ENCODE data around the gene GGPS1. TPM values are rescaled to one million over a fixed set of nuclear protein-coding genes. Genes with fewer than 3 reads are reported as not detected.
"Not testable (repeated sequence)": the region's sequence is repeated elsewhere in the genome, so short reads cannot be mapped to it uniquely, and the experiment has no call there.

GGPS1 gene
- total RNA-seq, 1 donor from 2014 or later = 24.6 TPM

DNA sequence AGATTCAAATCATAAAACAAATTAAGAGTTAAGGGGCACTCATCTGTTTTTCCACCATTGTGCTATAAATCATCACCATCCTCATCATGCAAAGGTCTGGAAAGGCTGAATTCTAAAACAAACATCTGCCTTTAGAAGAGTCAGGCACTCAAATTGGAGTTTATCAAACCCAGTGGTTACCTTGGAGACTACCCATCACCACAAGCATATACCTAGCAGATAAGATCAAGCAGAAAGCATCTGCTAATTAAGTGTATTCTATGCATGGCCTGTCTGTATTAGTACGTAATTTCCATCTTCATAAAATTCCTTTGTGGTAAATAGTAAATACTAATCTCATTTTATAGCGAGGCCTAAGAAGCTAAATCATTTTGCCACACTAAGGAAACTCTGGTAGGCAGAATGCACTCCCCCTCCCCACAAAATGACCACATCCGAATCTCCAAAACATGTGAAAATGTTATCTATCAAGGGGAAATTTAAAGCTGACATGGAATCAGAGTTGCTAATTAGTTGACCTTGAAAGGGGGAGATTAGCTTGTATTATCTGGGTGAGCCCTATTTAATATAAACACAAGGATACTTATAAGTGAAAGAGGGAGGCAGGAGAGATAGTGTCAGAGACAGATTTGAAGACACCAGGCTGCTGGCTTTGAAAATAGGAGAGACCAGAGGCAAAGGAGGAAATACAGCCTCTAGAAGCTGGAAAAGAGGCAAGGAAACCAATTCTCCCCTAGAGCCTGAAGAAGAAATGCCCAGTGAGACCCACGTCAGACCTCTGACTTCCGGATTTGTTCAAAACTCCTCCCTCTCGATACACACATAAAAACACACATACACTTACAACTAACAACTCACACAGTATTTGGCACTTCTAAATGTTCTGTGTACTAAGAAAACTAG lies 23.6 kb upstream of the GGPS1 start:
- no peak for DNase-seq (ENCODE audit: extremely low read depth, low read depth, low spot score)

DNA sequence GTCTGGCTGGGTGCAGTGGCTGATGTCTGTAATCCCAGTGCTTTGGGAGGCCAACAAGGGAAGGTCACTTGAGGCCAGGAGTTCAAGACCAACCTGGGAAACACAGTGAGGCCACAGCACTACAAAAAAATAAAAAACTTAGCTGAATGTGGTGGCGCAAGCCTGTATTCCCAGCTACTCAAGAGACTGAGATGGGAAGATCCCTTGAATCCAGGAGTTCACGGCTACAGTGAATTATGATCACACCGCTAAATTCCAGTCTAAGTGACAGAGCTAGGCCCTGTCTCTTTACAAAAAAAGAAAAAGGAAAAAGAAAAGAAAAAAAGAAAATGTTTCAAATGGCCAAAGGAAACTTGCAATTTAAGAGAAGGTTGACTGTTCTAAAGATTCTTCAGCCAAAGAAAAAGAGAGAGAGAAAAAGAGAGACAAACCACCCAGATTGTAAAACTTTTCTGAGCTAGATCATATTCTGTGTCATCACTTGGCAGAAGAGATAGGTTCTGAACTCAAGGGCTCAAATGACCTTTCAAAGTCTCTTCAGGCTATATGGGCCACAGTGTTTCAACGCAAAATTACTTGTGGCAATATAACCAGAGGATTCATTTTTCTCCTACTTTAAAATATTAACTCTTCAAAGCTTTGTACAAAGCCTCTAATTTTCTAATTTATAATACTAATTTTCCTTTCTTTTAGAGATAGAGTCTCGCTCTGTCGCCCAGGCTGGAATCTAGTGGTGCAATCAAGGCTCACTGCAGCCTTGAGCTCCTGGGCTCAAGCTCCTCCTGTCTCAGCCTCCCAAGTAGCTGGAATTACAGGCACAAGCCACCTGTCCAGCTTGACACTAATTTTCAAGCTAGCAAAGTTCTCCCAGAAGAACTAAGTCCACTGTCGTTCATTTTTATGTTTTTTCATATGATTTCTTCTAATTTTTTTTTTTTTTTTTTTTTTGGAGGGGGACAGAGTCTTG lies 20.9 kb upstream of the GGPS1 start:
- DNase-seq (ENCODE audit: extremely low read depth, low read depth, low spot score) = no peak

DNA sequence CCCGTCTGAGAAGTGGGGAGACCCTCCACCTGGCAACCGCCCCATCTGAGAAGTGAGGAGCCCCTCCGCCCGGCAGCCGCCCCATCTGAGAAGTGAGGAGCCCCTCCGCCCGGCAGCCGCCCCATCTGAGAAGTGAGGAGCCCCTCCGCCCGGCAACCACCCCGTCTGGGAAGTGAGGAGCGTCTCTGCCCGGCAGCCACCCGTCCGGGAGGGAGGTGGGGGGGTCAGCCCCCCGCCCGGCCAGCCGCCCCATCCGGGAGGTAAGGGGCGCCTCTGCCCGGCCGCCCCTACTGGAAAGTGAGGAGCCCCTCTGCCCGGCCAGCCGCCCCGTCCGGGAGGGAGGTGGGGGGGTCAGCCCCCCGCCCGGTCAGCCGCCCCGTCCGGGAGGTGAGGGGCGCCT lies 19.2 kb upstream of the GGPS1 start:
- DNase-seq (ENCODE audit: extremely low read depth, low read depth, low spot score) = not testable (repeated sequence)

DNA sequence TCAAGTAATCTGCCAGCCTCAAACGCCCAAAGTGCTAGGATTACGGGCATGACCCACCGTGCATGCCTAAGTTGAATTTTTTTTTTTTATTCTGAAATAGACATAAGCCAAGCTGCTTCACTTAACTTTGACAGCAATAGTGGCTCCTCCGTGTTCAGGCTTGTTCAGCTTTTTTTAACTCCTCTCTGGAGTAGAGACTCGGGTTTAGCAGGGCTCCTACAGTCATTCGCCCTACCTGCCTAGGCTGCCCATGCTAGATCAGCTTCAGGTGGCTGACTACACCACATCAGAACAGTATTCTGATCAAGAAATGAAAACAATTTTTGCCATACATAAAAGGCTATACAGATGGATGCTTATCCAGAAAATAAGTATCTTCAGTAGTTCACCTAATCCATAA lies 15.1 kb upstream of the GGPS1 start:
- DNase-seq (ENCODE audit: extremely low read depth, low read depth, low spot score) = no peak

DNA sequence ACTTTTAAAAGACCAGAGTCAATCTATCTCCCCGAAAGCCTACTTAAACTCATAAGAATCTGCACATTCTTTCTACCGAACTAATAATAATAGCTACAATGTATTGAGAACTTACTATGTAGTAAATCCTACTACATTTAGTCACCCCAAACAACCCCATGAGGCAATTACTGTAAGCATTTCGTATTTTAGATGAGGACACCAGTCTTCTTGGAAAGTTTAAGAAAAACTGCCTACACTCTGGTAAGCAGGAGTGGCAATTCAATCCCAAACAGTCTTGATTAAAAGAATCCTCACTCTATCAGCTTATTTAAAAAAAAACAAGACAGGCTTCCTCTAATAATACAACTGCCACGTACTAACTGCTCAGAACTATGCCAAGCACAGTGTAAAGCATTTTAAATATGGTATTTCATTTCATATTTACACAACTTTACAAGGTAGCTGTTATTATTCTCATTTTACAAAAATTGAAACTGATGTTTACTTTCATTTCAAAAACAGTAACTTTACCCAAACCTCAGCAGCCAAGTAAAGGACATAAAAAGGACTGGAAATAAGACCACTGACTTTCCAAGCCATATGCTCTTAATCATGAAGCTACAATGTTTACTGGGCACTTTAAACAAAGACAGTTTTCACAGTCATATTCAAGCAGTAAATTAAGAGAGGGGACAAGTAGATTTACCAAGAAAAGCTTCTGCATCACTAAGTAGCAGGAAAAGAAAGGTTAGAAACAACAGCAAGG lies 14.3 kb upstream of the GGPS1 start:
- DNase-seq (ENCODE audit: extremely low read depth, low read depth, low spot score) = no peak

DNA sequence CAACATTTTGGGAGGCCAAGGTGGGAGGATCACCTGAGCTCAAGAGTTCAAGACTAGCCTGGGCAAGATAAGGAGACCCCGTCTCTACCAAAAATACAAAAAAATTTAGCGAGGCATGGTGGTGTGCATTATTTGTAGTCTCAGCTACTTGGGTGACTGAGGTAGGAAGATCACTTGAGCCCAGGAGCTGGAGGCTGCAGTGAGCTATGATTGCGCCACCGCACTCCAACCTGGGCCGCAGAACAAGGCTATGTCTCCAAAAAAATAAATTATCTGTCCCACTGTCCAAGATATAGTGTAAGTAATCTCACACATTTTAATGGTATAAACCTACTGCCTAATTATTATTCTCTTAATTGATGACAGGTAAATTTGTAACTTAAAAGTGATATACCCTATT lies 13.2 kb upstream of the GGPS1 start:
- DNase-seq (ENCODE audit: extremely low read depth, low read depth, low spot score) = no peak

DNA sequence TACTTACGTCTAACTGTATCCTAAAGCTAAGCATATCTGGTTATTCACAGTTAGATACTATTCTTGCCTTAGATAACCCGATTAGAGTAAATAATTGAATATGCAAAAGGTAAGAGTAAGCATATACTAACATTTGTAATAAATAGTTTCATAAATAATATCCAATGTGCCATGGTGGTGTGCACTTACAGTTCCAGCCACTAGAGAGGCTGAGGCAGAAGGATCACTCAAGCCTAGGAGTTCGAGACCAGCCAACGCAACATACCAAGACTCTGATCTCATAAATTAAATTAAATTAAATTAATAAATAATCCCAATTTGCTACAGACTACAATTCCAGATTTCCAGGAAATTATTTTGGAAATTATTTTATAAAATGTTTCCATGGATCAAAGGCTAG lies 12.6 kb upstream of the GGPS1 start:
- no peak for DNase-seq (ENCODE audit: extremely low read depth, low read depth, low spot score)

DNA sequence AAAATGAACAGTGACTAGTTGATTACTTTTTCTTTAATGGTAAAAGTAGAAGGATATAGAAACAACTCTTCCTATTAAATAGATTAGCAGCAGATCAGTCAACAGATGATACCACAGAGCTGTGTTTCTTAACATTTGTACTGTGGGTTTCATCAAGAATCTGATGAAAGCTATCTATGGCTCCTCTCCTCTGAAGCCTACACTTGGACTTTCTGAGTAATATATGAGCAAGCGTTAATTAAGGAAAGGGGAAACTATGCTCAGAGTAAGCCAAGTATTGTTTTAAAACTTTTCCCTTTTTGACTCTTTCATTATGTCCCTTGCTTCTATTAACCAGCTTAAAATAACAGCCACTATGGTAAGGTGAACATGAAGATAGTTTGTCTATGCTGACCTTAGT lies 11.2 kb upstream of the GGPS1 start:
- no peak for DNase-seq (ENCODE audit: extremely low read depth, low read depth, low spot score)

DNA sequence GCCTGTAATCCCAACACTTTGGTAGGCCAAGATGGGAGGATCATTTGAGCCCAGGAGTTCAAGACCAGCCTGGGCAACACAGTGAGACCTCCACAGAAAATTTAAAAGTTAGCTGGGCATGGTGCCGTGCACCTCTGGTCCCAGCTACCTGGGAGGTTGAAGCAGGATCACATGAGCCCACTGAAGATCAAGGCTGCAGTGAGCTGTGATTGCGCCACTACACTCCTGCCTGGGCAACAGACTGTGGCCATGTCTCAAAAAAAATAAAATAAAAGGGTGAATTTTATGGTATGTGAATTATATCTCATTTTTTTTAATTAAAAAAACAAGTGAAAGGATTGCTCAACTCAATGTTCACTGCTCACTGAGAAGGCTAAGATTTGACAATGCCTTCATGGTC lies 9.1 kb upstream of the GGPS1 start:
- no peak for DNase-seq (ENCODE audit: extremely low read depth, low read depth, low spot score)

DNA sequence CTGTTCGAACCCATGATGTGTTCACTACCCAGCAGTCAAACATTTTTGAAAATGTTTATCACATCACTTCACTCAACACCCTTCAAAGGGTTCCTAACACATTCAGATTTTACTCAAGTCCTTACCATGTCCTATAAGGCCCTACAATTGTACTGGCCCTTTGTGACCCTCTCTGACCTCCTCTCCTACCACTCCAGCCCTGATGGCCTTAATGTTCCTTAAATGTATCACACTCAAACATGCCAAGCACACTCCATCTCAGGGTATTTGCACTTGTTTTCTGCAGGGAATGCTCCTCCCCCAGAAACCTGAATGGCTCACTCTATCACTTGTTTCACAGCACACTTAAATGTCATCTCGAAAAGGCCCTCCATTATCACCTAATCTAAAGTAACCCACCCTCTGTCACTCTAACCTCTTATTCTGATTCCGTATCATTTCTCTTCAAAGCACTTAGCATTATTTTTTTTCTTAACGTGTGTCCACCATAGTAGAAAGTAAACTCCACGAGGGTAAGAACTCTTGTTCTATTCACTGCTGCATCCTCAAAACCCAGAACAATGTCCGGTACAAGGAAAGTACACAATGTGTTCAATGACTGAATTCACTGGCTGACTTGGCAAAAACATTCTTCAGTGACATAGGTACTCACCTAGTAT lies 7.7 kb upstream of the GGPS1 start:
- DNase-seq (ENCODE audit: extremely low read depth, low read depth, low spot score) = no peak

DNA sequence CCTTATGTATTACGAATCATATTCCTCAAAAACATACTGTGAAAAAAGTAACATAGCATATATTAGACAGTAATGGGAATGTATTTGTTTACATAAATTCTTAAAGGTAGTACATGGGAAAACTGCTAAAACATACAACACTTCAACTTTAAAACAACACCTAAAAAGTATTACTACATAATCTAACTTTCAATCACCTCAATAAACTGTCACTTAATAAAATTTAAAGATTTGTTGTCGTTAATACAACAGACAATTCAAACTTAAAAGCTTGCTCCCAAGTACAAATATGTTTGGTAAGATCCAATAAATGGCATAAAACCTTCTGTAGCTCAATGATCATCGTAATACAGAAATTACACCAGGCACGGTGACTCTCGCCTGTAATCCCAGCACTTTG lies 4.1 kb upstream of the GGPS1 start:
- DNase-seq (ENCODE audit: extremely low read depth, low read depth, low spot score) = no peak

DNA sequence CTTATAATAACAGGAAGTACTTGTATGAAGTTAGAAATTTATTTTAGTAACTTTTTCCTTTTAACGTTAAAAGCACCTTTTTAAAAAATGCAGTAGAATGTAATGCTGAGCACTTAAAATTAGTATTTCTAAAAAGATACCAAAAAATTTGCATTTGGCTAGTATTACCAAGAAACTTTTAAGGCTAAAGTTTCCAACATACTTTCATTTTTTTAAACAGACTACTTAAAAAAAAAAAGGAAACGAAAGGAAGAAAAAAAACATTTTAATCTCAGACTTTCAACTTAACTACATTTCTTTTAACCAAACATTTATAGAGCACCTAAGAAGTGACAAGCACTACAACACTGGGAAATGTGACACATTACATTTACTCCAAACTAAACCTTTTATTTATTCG lies 3.2 kb upstream of the GGPS1 start:
- no peak for DNase-seq (ENCODE audit: extremely low read depth, low read depth, low spot score)

DNA sequence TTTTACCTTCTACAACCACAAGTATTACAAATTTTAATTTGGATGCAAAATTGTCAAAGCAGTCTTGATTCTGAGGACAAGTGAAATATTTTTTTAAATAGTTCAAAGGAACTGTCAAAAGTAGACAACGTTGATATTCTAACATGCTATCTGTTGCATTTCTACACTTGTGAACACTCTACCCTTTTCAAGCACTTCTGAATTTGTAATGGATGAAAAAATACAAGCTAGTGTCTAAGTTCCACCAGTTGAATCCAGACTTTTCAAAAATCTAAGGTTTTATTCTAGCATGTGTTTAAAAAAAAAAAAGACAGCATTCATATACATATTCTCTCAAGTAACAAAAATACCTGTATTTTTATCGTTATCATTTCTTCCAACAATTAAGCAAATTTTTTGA lies 2.5 kb upstream of the GGPS1 start:
- no peak for DNase-seq (ENCODE audit: extremely low read depth, low read depth, low spot score)

DNA sequence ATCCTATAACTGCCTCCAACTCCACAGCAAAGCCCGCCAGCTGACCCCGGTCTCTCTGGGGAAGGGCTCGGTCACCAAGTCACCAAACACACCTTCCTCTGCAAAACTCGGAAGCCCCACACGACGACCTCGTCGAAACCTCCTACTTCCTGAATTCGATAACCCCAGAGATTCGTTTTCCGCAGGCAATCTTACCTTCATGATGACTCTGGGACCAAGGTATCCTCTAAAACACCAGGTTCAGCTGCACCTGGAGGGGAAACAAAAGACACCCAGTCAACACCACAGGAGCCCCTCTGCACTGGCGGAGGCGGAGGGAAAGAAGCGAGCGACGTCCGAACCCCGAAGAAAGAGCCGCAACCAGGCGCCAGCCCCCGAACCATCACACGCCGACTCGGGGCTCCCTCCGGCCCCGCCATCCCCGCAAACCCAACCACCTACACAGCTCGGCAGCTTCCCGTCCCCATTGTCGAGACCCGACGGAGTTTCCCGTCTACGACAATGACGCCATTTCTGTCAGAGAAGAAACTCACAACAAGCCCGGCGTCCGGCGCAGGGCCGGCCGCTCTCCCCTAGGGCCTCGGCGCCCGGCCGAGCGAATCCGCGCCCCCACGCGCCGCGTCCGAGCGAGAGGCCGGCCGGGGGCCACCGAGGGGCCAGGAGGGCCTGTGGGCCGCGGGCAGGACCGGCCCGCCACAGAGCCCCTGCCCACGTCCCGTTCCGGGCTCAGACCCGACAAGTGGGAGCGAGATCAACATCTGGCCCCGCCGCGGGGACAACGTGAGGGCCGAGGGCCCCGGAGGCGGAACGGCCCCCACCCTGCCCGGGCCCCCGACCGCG lies 1.4 kb upstream of the GGPS1 start:
- DNase-seq (ENCODE audit: extremely low read depth, low read depth, low spot score) = no peak

DNA sequence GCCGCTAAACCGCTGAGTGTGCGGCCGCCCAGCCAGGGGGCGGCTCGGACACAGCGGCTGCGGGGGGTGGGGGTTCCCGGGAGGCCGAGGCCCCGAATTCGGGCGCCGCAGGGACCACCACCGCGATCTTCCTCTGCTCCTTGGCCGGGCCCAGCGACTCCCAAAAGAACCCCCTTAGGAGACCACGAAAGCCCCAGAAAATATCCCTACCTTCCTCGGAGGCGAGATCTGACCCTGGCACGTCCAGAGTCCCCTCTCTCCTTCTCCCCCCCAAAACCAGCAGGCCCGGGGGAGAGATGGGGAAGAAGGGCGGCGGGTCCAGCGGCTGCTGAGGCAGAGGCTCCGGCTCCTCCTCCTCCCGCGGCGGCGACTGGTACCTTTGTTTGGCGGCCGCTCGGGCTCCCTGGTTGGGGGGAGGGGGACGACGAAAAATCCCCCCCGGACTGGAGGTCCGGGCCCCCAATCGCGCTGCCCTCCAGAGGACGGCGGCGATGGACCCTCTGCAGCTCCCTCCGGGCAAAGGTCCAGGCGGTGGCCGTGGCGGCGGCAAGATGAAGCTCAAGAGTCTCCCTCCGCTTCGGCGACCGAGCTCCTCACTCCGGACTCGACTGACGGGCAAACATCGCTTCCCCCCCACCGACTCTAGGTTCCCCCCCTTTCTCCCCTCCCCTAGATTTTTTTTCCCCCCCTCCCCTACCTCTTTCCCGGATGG lies 655 bp upstream of the GGPS1 start, which contains the start of gene ARID4B:
Gene ARID4B, minus strand, starts transcription at position 621 of the 712 bp plus-strand sequence. CDS start 1,260 bp downstream, outside the sequence.
- DNase-seq (ENCODE audit: extremely low read depth, low read depth, low spot score) = no peak

DNA sequence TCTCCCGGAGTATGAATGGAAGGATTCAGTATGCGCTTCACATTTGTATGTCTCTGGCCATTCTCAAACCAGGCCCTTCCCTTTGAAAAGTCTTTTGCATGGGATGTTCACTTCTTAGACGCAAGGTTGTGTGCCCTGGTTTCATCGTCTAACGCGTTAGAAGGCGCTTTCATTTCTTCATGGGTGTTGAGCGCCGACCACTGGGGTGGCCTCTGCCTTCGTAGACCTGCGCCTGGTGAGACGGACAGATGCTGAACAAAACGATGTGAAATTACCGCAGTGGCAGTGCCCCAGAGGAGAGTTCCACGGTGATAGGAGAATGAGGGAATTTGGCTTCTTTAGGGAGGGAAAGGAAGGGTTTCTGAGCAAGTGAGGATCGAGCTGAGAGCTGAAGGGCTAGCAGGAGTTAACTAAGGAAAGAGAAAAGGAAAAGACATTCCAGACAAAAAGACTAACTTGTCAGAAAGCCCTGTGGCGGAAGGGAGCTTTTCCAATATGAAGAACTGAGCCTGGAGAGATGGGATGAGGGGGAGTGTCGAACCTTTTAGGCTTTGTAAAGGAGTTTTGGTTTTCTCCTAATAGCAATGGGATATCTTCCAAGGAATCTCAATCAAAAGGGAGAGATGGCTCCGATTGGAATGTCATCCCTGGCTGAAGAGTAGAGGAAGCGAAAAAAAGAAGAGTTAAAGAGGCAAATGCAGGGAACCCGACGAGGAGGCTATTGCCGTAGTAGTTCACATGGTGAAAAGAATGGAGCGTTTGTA lies 951 bp downstream of the GGPS1 start:
- DNase-seq (ENCODE audit: extremely low read depth, low read depth, low spot score) = no peak

DNA sequence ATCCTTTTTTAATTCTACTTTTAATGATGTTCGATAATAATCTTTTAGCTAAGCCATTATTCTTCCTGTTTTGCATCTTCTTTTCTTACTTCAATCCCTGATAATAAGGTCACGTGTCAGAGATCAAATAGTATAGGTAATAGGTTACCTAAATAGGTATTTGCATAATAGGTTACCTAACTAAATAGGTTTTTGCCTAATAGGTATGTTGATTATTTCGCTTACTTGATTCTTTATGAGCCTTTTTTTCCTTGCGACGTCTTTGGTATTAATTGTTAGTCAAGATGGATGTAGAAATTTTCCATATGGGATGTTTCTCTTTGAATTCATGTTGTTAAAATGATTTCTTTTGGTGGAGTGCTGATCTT lies 2.5 kb downstream of the GGPS1 start:
- DNase-seq (ENCODE audit: extremely low read depth, low read depth, low spot score) = no peak

DNA sequence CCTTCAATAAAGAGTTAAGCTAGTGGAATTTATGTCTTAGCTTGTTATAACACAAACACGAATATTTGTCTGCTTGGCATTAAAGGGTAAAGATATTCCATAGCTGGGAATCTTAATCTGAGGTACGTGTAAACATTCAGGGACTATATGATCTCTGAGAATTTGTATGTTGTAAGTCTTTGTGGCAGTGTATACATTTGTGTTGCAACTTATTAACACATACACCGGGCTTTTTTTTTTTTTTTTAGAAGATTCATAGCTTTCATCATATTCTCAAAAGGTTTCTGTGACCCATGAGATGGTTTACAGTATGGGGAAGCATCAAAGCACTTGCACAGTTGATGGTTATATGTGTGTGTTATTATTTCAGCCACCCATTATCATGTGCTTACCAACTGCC lies 3.0 kb downstream of the GGPS1 start:
- no peak for DNase-seq (ENCODE audit: extremely low read depth, low read depth, low spot score)
